Activated CD8-positive, alpha-beta memory T cell treated with anti-CD3 and anti-CD28 coated beads for 48 hours (primary cell): ENCODE measurements around the gene ROR1.
"Not testable (repeated sequence)": the region's sequence is repeated elsewhere in the genome, so short reads cannot be mapped to it uniquely, and the experiment has no call there.

Source experiments
- DNase-seq, 3 experiments: peaks; one replicate each; pipeline ENCODE4 v3.0.0-alpha.2; 2020; ENCODE audit warnings: low read depth in 2 of 3, low spot score in 2 of 3

ROR1 gene

DNA sequence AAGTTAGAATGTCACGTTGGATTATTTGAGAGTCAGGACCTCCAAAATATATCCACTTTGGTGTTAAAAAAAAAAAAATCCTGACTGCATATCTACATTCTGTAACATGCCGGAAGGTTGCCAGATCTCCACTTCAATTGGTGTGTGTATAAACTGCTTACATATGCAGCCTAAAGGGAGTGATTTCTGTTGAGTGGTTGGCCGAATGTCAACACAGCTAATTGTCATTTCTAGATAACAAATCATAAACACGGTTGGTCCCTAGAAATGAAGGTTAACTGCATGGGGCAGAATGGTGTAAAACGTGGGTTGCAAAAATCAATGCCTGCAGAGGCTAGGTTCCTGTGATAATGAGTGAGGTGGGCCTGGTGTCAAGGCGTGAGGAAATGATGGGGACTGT, 15.0 kb upstream of the ROR1 start:
- DNase-seq, result no peak

DNA sequence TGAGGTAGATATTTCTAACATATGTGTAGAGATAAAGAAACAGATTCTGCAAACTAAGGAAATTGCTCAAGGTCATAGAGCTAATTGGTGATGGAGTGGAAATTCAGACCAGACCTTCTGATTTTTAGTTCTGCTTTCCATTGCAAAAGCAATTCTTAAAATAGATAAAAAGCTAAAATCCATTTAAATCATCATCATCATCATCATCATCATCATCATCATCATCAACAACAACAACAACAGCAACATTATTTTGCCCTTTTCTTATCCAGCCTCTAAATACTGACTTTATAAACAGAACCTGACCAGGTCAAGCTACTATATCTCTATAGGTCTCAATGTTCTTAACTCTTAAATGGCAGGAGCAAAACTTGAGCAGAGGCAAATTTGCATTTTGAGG, 14.0 kb upstream of the ROR1 start:
- no peak for DNase-seq

DNA sequence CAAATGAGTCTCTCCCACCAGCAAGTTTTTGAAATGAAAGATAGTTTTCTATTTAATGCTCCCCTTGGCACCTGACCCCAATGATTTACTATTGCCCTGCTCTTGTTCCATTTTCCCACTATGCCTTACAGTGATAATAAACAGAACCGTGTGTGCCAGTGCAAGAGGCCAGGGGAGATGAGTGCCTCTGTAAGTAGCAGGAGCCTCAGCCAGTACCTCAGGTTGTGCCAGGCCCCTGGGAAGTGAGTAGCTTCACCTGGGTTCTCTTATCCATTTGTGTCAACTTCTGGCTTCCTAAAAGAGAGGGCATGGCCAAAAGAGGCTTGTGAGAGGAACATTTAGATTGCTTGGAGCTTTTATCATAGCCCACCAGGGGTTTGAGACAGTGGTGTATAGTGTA, 3.4 kb upstream of the ROR1 start:
- DNase-seq, result no peak

DNA sequence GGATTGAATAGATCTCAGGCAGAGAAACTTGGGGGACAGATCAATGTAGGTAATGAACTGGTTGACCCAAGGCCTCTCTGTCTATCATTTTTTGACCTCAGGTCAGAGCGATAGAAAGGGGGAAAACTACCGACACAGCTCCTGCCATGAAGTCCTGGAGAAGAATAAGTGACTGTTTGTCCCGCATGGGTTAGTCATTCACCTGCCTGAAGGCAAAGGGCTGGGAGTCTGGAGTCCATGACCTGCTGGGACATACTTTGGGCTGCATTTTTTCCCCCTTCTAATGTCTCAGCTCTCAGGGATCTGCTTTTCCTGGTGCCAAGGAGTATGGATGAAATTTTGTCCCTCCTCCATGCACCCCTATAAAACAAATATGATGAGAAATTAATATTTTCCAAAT, 1.6 kb upstream of the ROR1 start:
- no peak for DNase-seq

DNA sequence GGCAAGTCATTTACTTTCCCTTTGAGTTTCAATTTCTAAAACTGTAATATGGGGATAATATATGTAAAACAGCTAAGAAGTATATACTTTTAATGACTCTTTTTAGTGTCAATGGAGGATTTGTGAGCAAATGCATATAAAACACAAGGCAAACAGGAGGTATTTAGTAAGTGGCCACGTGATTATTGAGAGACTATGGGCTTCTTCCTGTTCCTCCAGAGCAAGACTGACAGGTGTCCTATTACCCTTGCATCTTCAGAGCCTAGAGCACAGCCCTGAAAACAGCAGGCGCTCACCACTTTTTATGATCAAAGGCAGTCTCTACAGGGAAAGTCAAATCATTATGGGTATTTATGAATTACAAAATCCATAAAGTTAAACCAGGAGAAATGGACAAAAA, 941 bp upstream of the ROR1 start:
- DNase-seq, result no peak

DNA sequence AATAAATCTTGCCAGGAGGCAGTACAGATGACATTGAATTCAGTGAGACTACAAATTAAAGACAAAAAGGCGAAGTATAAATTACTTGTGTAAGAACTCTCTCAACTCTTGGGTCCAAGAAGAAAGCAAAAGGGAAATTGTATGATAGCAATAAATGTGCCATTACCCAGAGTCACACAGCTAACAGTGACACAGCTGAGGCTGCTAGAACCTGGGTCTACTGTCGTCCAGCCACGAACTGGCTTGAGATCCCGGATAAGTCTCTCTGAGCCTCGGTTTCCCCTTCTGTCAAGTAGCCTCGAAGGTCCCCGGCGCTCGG, 362 bp upstream of the ROR1 start:
- DNase-seq, result no peak

DNA sequence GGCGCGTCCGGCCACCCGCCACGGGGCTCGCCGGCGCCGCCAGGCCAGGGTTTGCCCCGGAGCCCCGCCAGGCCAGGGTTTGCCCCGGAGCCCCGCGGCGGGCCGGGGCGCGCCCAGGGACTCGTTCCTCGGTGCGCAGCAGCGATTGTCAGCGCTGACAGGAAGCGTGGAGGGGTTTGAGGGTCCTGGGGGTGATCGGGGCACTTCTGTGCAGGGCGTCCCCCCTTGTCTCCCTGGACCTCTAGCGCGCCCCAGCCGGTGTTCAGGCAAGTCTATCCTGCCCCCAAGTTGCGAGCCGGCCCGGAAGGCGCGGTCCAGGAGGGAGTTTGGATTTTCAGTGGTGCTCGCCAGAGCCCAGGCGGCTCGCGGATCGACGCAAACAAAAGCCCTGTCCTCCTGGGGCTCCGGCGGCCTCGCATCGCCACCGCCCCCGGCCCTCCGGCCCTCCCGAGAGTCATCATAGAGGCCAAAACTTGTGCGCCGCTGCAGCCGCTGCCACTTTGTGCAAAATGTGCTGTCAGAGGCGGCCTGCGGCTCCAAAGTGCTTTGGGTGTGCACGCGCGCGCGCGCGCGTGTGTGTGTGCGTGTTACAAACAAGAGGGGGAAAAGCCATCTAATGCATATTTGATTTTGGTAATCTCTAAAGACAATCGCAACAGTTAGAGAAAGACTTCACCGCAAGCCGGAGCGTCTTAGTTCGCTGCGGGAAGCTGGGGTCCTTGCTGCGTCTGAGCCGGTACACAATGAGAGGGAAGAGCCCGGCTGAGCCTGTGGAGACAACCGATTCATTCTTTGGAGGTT, 1.0 kb downstream of the ROR1 start:
- DNase-seq, result no peak

DNA sequence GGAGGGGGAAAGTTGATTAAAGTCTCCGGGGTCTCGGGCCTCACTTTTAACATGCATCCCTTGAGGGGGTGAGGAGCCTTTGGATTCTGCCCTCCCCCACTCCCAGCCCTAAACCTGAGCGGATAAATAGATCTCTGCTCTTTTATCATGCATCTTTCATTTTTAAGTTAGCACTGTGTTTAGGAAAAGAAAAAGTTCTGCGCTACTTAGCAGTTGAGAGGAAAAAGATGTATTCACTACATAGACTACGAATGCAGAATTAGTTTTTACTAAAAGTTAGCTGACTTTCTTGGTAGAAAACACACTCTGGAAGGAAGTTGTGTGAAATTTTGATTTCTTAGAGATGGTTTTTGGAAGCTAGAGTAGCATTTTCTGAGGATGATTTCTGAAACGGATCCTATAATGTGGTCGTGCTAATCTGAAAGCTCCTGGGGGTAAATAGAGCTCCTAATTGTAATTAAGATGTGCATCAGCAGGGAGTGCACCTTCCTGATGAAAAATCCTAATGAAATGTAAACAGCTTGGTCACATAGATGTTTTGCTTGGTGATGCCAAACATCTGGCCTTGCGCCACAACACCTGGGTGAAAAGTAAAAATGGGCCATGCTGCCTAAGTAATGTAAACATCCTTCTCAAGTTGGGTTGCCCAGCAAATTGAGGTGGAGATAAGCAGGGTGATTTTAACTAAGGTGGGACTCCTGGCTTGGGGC, 1.8 kb downstream of the ROR1 start:
- no peak for DNase-seq

DNA sequence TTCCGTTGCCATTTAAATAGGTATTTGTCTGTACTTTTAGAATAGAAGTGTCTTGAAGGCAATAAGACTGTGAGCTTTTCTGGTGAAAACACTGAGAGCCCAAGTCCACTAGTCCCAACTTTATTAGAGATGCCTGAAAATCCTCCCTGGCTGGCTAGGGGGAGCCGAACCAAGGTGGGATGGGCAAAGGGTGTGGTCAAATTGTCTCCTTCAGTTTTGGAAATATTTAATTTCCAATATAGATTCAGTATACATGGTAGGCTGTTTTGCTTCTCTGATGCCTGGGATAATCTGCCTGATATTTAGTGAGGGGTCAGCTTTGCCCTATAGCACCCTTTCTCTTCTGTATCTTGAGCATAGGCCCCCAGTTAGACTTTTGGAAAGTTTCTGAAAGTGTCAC, 3.5 kb downstream of the ROR1 start:
- no peak for DNase-seq

DNA sequence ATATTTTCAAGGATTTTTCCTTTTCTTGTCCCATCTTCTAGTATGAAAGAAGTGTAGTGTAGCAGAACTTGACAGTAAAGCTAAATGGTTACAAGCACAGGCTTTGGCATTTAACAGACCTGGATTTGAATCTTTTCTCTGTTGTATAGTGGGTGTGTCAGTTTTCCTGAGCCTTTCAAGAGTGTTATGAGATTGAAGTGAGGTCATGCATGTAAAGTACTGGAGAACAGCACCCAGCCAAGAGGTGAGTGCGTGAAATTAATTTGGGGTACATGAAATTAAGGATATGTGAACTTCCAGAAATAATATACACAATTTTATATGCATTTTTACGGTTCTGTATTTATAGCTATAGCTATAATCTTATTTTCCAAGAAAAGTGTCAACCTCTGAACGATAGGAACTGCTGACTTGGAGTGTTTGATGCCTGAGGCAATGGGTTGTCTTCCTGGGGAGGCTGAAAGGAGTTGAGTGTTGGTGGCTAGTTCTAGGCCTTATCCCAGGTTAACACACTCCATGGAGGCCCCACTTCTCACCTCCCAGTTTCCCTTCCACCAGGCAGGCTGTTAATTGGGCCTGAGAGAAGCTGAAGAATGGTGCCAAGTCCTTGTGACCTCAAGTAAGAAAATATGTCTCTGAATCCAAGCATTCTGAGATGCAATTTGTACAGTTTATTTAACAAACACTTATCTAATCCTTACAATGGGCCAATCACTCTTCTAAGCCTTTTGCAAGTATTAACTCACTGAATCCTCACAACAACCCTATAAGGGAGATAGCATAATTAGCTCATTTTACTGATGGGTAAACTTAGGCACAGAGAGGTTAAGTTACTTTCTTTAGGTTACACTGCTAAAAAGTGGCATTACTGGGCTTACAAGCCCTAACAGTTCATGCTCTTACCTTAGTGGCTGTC, 4.4 kb downstream of the ROR1 start:
- no peak for DNase-seq

DNA sequence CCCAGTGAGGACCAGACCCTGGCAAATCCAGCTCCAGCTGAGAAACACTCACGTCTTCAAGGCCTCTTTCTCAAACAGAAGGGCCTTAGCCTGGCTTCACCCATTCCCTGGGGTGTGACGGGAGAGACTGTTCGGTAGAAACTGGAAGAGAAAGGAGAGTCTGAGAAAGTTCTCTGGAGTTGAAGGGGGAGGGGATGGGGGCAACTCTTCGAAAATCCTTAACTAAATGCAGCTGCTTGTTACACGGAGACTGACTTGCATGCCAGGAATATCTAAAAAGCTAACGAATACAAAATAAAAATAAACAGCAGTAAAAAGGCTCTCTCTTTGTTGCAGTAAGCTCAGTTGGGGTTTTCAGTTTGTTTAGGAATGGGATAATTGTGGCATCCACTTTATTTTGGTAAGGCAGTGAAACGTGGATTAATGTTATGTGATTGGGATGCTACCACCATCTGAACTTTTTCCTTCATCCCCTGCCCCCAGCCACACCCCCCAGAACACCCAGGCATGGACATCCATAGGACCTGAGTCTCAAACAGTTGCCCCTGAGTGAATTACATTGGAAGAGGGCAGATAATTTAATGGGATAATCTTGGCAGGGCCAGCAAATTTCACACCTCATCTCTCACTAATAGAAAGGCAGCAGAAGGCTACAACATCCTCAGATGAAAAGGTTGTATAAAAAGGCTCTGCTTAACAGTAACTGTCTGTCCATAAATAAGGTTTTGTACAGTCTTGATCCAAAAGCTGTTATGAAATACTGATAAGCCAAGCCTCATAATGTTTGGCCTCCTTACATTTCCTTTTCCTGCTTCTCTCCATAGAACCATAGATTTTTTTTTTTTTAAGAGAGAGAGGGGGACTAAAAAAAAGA, 5.8 kb downstream of the ROR1 start:
- DNase-seq, result no peak

DNA sequence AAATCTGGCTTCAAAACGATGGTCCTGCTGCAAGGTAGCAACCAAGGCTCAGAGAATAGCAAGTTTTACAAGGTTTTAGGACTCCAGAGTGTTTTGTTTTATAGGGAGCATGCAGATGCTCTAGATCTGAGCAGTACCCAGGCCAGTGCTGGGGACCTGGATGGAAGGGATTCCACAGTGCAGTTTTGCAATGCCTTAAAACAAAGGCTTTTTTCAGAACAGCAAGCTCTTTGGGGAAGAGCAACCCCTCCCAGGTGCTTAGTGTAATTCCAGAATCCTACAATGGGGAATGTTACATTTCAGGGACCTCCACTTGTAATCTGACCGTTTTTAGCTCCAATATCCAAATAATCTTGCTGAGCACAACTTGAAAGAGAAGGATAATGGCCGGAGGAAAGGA, 6.7 kb downstream of the ROR1 start:
- DNase-seq, result no peak

DNA sequence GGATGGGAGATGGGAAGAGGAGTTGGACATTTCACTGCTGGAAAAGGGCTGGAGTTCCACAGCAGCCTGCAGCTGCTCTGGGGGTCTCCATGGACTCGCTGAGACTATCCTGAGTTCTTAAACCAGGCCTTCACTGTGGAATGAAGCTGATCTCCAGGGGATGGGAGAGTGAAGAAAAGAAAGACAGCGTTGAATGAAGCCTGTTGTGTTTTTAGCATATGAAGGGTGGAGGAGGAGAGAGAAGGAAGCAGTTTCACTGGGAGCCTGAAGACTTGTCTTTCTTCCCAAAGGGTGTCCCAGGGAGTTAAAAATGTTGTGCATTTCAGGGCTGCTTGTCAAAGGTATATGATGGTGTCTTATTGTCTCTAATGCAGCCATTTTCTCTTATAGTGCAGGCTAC, 9.2 kb downstream of the ROR1 start:
- no peak for DNase-seq

DNA sequence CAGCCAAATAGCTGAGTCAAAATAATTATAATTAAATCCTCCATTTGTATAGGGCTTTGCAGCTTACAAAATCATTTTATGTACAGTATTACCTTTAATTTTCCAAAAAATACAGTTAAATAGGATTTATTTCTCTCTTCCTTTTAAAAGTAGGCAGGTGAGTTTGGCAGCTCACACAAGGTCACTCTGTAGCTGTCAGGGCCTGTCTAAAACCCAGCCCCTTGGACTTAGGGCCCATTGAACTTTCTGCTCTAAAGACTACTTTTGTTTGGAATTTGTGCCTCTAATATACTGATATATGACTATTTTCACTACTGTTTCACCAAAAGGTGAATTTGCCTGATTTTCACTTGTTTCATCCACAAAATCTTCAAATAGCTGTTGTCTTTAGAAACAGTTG, 10.3 kb downstream of the ROR1 start:
- no peak for DNase-seq

DNA sequence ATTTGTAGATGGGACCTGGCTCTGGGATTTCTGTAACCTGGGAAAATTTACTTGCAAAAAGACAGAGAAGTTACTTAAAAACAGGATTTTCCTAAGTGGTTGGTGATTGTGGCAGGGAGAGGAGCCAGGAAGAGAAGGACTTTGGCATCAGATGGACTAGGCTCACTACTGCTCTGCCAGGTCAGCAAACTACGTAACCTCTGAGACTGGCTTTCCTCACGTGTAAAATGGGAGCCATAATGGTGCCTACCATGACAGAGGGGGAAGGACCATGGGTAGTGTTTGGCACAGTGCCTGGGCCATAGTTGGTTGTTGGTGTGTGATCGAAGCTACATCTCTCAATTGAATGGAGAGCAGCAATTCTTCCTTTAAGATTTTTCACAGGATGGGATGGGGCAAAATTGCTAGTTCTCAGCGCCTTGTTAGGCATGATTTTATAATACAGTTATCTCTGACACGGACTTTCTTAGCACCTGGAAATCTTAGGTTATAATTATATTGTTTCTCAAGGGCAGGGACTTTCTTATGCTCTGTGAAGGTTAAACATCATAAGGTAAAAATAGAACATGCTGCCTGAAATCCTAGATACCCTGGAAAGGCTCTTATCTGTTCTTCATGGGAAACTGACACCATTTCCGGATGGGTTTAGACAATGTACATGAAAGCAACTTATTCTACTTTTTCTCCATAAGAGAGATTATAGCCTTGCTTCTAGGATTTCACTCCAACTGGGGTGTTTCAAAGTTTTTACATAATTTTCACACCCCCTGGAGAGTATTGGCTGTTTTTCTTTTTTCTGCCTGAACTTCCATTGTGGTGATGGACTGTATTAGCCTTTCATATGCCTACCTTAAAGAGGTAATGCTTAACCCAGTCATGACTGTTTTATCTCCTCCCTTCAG, 10.9 kb downstream of the ROR1 start:
- DNase-seq, result no peak

DNA sequence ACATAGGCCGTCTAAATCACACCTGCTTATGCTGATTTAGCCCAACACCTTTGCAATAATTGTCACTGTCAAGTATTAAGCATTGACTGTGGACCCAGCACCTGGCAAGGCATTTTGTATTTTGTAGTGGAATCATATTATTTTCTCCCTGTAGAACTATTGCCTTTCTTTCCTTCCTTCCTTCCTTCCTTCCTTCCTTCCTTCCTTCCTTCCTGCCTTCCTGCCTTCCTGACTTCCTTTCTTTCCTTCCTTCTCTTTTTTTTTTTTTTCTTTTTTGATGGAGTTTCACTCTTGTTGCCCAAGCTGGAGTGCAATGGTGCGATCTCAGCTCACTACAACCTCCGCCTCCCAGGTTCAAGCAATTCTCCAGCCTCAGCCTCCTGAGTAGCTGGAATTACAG, 13.5 kb downstream of the ROR1 start:
- DNase-seq, result not testable (repeated sequence)

DNA sequence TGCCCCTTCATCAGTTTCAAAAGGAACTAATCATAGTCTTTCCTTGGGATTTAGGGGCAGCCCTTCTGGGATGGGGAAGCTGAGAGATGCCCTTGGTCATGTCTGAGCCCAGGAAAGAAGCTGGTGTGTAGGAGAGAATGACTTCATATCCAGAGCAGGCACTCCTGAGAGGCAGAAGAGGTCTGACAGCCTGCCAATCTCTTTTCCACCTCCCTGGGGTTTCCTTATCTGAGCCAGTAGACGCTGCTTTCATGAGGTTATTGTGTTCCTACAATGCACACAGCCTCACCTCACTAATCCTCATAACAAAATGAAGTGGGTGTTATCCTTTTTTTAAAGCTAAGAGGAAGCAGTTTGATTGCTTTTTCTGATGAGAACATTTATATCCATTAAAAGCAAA, 14.1 kb downstream of the ROR1 start:
- no peak for DNase-seq

DNA sequence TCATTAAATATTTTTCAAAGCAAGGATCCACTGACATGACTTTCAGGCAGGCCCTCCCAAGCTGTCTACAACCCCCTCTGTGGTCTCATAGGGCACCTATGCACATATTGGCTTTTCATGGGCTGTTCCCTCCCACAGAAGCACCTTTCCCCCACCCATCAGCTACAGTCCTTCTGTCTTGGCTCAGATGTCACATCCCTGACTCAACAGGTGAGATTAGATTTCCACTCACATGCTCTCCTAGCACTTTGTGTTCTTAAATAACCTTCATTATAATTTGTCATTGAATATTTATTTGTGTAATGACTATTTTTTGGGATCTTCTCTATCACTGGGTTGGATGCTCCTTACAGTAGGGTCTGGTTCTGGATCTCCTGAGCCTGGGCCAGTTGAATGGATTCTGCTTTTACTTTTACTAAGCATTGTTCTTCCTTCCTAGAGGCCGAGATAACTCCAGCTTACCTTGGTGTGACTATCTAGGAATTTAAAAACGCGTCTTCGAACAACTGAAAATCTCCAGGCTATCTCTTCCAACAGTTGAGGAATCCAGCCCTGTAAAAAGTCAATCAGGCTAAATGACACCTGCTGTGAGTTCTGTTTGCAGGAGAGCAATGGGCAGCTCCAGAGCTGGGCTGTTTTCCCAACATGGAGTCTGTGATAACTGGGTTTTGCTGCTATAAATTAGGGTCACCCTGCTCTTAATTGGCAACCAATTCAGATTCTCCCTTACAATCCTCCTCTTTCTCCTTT, 16.2 kb downstream of the ROR1 start:
- no peak for DNase-seq

DNA sequence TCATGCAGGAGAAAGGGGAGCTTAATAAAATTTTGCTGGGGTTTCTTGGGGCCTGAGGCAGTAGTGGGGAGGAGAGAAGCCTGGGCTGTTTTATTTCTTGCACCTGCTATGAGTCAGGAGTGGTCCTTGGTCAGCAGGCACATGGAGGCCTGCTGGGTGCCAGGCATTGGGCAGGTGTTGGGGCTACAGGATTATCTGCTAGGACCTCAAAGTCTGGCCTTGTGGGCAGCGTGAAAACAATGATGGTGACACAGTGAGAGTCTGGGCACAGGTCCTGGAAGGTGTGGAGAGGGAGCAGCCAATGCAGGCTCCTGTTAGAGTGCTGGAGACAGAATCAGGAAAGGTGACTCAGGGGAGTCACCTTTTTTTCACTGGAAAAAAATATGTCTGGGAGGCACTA, 17.2 kb downstream of the ROR1 start:
- no peak for DNase-seq
